Neural progenitor cell (in vitro differentiated cells): ENCODE measurements around the gene LRRC25.

Source experiments
- EZH2 ChIP-seq: fragments of 200-600 bp; sonication (generic); IDR thresholded peaks from 2 replicates; pipeline ENCODE4 v1.6.1; 2017; ENCODE audit warnings: antibody characterized with exemption, mild to moderate bottlenecking, moderate library complexity
- EZH2phosphoT487 ChIP-seq: fragments of 200-600 bp; sonication (generic); IDR thresholded peaks from 2 replicates; pipeline ENCODE4 v1.6.1; 2017; ENCODE audit warnings: antibody characterized with exemption
- TF ChIP-seq, protein P1 (sequence below): fragments of 200-600 bp; sonication (generic); IDR thresholded peaks from 2 replicates; pipeline ENCODE4 v1.5.1; 2017; ENCODE audit warnings: antibody characterized with exemption, mild to moderate bottlenecking

GRCh38 chr19:18364826-18365528 lies 32.4 kb downstream of the LRRC25 start:
- TF ChIP-seq, protein P1, sequence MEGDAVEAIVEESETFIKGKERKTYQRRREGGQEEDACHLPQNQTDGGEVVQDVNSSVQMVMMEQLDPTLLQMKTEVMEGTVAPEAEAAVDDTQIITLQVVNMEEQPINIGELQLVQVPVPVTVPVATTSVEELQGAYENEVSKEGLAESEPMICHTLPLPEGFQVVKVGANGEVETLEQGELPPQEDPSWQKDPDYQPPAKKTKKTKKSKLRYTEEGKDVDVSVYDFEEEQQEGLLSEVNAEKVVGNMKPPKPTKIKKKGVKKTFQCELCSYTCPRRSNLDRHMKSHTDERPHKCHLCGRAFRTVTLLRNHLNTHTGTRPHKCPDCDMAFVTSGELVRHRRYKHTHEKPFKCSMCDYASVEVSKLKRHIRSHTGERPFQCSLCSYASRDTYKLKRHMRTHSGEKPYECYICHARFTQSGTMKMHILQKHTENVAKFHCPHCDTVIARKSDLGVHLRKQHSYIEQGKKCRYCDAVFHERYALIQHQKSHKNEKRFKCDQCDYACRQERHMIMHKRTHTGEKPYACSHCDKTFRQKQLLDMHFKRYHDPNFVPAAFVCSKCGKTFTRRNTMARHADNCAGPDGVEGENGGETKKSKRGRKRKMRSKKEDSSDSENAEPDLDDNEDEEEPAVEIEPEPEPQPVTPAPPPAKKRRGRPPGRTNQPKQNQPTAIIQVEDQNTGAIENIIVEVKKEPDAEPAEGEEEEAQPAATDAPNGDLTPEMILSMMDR = no peak
- TF ChIP-seq EZH2 = no peak
- no peak for TF ChIP-seq EZH2phosphoT487
